ENCODE data around the gene CNTN4. TPM values are rescaled to one million over a fixed set of nuclear protein-coding genes. Genes with fewer than 3 reads are reported as not detected.

The CNTN4 gene
- total and polyA plus RNA-seq, 4 donors, result 1.2 to 3.8 (median 2.6) TPM

DNA sequence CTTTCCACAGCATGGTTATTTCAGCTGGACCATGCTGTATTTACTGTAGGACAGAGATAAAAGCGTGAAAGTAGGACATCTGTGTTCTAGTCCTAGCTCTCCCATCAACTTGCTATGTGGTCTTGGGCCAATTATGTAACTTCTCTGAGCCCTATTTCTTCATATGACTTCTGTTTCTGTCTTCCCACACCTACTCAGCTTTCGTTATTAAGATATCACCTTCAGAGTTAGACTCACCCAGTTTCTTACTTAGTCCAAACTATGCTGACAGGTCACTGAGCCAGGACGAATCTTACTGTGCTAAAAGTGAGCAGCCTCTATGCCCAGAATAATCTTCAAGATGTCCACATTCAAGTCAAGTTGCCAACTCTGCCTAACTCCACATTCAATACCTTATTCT lies 727.8 kb downstream of the CNTN4 start:
- WGBS, result 84% methylated on average over 3 of the region's 3 CpGs
- TF ChIP-seq, protein P1, sequence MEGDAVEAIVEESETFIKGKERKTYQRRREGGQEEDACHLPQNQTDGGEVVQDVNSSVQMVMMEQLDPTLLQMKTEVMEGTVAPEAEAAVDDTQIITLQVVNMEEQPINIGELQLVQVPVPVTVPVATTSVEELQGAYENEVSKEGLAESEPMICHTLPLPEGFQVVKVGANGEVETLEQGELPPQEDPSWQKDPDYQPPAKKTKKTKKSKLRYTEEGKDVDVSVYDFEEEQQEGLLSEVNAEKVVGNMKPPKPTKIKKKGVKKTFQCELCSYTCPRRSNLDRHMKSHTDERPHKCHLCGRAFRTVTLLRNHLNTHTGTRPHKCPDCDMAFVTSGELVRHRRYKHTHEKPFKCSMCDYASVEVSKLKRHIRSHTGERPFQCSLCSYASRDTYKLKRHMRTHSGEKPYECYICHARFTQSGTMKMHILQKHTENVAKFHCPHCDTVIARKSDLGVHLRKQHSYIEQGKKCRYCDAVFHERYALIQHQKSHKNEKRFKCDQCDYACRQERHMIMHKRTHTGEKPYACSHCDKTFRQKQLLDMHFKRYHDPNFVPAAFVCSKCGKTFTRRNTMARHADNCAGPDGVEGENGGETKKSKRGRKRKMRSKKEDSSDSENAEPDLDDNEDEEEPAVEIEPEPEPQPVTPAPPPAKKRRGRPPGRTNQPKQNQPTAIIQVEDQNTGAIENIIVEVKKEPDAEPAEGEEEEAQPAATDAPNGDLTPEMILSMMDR (IDR thresholded peaks at IDR 0.05; ENCODE audit: low read depth, low read length, missing input control), result no peak
- TF ChIP-seq JUND (IDR thresholded peaks at IDR 0.05) (no peak), GABPA (IDR thresholded peaks at IDR 0.05 in 1 of 2, conservative IDR thresholded peaks at IDR 0.05 in 1 of 2) (no peak), EGR1 (IDR thresholded peaks at IDR 0.05; ENCODE audit: low read depth in 2 of 2) (no peak), TAF1 (conservative IDR thresholded peaks at IDR 0.05) (no peak), RXRA (IDR thresholded peaks at IDR 0.05) (no peak), HNF4A (conservative IDR thresholded peaks at IDR 0.05) (no peak), RAD21 (IDR thresholded peaks at IDR 0.05) (no peak)
- TF ChIP-seq, protein P2, sequence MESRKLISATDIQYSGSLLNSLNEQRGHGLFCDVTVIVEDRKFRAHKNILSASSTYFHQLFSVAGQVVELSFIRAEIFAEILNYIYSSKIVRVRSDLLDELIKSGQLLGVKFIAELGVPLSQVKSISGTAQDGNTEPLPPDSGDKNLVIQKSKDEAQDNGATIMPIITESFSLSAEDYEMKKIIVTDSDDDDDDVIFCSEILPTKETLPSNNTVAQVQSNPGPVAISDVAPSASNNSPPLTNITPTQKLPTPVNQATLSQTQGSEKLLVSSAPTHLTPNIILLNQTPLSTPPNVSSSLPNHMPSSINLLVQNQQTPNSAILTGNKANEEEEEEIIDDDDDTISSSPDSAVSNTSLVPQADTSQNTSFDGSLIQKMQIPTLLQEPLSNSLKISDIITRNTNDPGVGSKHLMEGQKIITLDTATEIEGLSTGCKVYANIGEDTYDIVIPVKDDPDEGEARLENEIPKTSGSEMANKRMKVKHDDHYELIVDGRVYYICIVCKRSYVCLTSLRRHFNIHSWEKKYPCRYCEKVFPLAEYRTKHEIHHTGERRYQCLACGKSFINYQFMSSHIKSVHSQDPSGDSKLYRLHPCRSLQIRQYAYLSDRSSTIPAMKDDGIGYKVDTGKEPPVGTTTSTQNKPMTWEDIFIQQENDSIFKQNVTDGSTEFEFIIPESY (IDR thresholded peaks at IDR 0.05), result no peak
- TF ChIP-seq, protein P3, sequence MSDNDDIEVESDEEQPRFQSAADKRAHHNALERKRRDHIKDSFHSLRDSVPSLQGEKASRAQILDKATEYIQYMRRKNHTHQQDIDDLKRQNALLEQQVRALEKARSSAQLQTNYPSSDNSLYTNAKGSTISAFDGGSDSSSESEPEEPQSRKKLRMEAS (IDR thresholded peaks at IDR 0.05), result no peak
- Histone ChIP-seq H3K36me3 (ENCODE audit: control insufficient read depth in 4 of 4, insufficient read depth in 3 of 4, low read depth in 1 of 4, low read length in 3 of 4) (no peaks in the 10 kb centered on the region), H3K4me3 (ENCODE audit: low read depth in 1 of 3, low read length in 3 of 3) (no peak overlapping the region), H3K27ac (ENCODE audit: low read depth in 1 of 2, low read length in 2 of 2) (no peak overlapping the region), H3K9me3 (ENCODE audit: control insufficient read depth in 4 of 4, low read length in 3 of 4) (no peaks in the 10 kb centered on the region), H3K4me1 (ENCODE audit: control insufficient read depth in 4 of 4, insufficient read depth in 4 of 4, low read length in 3 of 4) (peaks cover 0 to 19% (median 17%) of the 10 kb centered on the region in 4 donors), H3K27me3 (ENCODE audit: control insufficient read depth in 4 of 4, insufficient read depth in 4 of 4, low read length in 3 of 4) (no peaks in the 10 kb centered on the region), H3K9ac (ENCODE audit: low read depth in 1 of 2, low read length in 2 of 2) (no peak overlapping the region)
- no peak for DNase-seq (ENCODE audit: low spot score)

DNA sequence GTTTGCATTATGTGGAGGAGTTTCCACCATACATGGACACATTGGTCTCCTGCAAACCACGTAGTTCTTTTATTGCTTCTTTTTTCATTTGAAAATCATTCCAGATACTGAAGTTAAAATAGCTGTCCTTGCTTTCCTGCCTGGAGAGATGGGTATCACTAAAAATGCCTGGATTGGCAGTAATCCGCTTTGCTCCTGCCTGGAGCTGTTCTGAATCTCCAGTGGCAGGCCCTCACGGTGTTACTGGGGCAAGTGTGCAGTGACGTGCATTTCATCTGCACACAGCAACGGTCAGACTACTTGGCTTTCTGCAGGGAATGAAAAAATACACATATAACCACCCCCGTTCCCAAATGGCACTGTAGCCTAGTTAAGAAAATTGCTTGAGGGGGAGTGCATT lies 738.6 kb downstream of the CNTN4 start:
- H3K36me3 ChIP-seq (ENCODE audit: control insufficient read depth in 4 of 4, insufficient read depth in 3 of 4, low read depth in 1 of 4, low read length in 3 of 4), result no peaks in the 10 kb centered on the region
- no peaks in the 10 kb centered on the region for H3K4me1 ChIP-seq (ENCODE audit: control insufficient read depth in 4 of 4, insufficient read depth in 4 of 4, low read length in 3 of 4)
- H3K27me3 ChIP-seq (ENCODE audit: control insufficient read depth in 4 of 4, insufficient read depth in 4 of 4, low read length in 3 of 4), result no peaks in the 10 kb centered on the region
- no peak for DNase-seq (ENCODE audit: low spot score)
- no peaks in the 10 kb centered on the region for H3K9me3 ChIP-seq (ENCODE audit: control insufficient read depth in 4 of 4, low read length in 3 of 4)
- WGBS, result 83% methylated on average over 6 of the region's 6 CpGs
- H3K9ac ChIP-seq (ENCODE audit: low read depth in 1 of 2, low read length in 2 of 2), result no peak overlapping the region
- TF ChIP-seq YY1 (IDR thresholded peaks at IDR 0.05) (no peak), EGR1 (IDR thresholded peaks at IDR 0.05; ENCODE audit: low read depth in 2 of 2) (no peak), JUND (IDR thresholded peaks at IDR 0.05) (no peak), TAF1 (conservative IDR thresholded peaks at IDR 0.05) (no peak), NR2F2 (IDR thresholded peaks at IDR 0.05) (no peak), HNF4A (conservative IDR thresholded peaks at IDR 0.05) (no peak), SP1 (IDR thresholded peaks at IDR 0.05) (no peak), FOXA2 (IDR thresholded peaks at IDR 0.05) (no peak)
- TF ChIP-seq, protein P1 (IDR thresholded peaks at IDR 0.05; ENCODE audit: low read depth, low read length, missing input control), result no peak
- TF ChIP-seq, protein P3 (IDR thresholded peaks at IDR 0.05), result no peak
- TF ChIP-seq, protein P4, sequence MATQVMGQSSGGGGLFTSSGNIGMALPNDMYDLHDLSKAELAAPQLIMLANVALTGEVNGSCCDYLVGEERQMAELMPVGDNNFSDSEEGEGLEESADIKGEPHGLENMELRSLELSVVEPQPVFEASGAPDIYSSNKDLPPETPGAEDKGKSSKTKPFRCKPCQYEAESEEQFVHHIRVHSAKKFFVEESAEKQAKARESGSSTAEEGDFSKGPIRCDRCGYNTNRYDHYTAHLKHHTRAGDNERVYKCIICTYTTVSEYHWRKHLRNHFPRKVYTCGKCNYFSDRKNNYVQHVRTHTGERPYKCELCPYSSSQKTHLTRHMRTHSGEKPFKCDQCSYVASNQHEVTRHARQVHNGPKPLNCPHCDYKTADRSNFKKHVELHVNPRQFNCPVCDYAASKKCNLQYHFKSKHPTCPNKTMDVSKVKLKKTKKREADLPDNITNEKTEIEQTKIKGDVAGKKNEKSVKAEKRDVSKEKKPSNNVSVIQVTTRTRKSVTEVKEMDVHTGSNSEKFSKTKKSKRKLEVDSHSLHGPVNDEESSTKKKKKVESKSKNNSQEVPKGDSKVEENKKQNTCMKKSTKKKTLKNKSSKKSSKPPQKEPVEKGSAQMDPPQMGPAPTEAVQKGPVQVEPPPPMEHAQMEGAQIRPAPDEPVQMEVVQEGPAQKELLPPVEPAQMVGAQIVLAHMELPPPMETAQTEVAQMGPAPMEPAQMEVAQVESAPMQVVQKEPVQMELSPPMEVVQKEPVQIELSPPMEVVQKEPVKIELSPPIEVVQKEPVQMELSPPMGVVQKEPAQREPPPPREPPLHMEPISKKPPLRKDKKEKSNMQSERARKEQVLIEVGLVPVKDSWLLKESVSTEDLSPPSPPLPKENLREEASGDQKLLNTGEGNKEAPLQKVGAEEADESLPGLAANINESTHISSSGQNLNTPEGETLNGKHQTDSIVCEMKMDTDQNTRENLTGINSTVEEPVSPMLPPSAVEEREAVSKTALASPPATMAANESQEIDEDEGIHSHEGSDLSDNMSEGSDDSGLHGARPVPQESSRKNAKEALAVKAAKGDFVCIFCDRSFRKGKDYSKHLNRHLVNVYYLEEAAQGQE (IDR thresholded peaks at IDR 0.05), result no peak
- no peak overlapping the region for H3K27ac ChIP-seq (ENCODE audit: low read depth in 1 of 2, low read length in 2 of 2)
- no peak overlapping the region for H3K4me3 ChIP-seq (ENCODE audit: low read depth in 1 of 3, low read length in 3 of 3)

Measured in liver (tissue), 9 donors.